ENCODE results near the gene MGA. TPM values are rescaled to one million over a fixed set of nuclear protein-coding genes. Genes with fewer than 3 reads are reported as not detected.
A peak's percentile ranks its signal among the peaks of the same experiment; 100 is the strongest.

MGA gene
- total and polyA plus RNA-seq, 2 experiments from 2014 or later = 23.2 to 48.8 TPM

DNA sequence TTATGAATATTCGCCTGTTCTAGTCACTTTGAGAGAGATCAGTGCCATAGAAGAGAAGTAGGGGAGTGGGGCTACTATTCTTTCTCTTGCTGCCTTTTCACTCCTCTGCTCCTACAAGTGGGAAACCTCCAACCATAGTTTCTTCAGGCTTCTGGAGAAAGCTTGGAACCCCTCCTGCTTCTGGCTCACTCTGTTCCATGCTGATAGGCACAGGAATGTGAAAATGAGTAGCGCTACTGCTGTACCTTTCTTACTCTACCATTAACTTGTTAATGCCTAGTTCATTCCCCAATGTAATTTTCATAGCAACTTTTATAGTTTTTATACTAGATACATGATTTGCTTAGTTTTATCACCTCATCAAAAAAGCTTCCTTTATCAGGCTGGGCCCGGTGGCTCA, 141.0 kb downstream of the MGA start:
- Histone ChIP-seq H3K27me3 (no peaks in the 10 kb centered on the region), H3K4me1 (ENCODE audit: low read depth) (peaks cover 50% of the 10 kb centered on the region), H3K4me3 (no peak overlapping the region), H3K36me3 (peaks cover 4% of the 10 kb centered on the region), H3K27ac (peak overlapping the region; percentile 92), H3K9me3 (ENCODE audit: low read depth) (no peaks in the 10 kb centered on the region)
- no peak for DNase-seq (ENCODE audit: low read depth in 1 of 2, low spot score in 1 of 2)
- TF ChIP-seq CTCF (IDR thresholded peaks at IDR 0.05; ENCODE audit: low read depth, low read length) = no peak

DNA sequence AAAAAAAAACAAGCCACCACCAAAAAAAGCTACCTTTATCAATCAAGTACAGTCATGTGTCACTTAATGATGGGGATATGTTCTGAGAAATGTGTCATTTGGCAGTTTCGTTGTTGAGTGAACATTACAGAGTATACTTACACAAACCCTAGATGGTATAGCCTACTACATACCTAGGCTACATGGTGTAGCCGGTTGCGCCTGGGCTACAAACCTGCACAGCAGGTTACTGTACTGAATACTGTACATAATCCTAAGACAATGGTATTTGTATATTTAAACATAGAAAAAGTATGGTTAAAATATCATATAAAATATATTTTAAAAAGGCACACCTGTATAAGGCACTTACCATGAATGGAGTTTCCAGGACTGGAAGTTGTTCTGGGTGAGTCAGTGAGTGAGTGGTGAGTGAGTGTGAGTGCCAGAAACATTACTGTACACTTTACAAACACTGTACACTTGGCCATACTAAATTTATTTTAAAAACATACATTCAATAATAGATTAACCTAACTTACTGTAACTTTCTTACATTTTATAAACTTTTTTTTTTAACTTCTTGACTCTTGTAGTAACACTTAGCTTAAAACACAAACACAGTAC, 141.7 kb downstream of the MGA start:
- Histone ChIP-seq H3K4me1 (ENCODE audit: low read depth) (peaks cover 50% of the 10 kb centered on the region), H3K27ac (no peak overlapping the region), H3K9me3 (ENCODE audit: low read depth) (no peaks in the 10 kb centered on the region), H3K27me3 (no peaks in the 10 kb centered on the region), H3K4me3 (no peak overlapping the region), H3K36me3 (peaks cover 4% of the 10 kb centered on the region)
- peak in 1 of 2 donors; percentile 10 for DNase-seq (ENCODE audit: low read depth in 1 of 2, low spot score in 1 of 2)
- TF ChIP-seq CTCF (IDR thresholded peaks at IDR 0.05; ENCODE audit: low read depth, low read length) = no peak

DNA sequence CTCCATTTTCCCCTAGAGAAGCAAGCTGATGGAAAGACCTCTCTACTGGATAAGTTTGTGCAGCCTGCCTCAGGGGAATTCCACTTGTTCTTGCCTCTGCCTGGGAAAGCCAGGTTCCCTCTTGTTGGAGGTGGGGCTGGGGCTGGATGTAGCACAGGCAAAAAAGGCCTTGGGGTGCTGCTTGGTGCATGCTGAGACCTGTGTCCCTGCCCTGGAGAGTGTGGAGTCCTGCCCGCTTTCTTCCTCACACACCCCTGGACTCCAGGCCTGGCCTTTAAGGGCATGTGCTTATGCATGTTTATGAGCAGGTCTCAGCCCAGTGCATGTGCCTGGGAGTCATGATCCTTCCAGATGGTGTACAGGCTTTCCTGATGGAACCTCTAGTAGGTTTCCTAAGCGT, 144.2 kb downstream of the MGA start:
- Histone ChIP-seq H3K4me3 (no peak overlapping the region), H3K27me3 (no peaks in the 10 kb centered on the region), H3K36me3 (peaks cover 4% of the 10 kb centered on the region), H3K9me3 (ENCODE audit: low read depth) (no peaks in the 10 kb centered on the region), H3K27ac (peak overlapping the region; percentile 57), H3K4me1 (ENCODE audit: low read depth) (peaks cover 30% of the 10 kb centered on the region)
- TF ChIP-seq CTCF (IDR thresholded peaks at IDR 0.05; ENCODE audit: low read depth, low read length) = no peak
- DNase-seq (ENCODE audit: low read depth in 1 of 2, low spot score in 1 of 2) = no peak

GRCh38 chr15:41804916-41805666, 144.9 kb downstream of the MGA start:
- no peak for DNase-seq (ENCODE audit: low read depth in 1 of 2, low spot score in 1 of 2)
- Histone ChIP-seq H3K4me3 (no peak overlapping the region), H3K9me3 (ENCODE audit: low read depth) (no peaks in the 10 kb centered on the region), H3K27ac (peak overlapping the region; percentile 57), H3K36me3 (peaks cover 4% of the 10 kb centered on the region), H3K4me1 (ENCODE audit: low read depth) (peaks cover 23% of the 10 kb centered on the region), H3K27me3 (no peaks in the 10 kb centered on the region)
- no peak for TF ChIP-seq CTCF (IDR thresholded peaks at IDR 0.05; ENCODE audit: low read depth, low read length)

DNA sequence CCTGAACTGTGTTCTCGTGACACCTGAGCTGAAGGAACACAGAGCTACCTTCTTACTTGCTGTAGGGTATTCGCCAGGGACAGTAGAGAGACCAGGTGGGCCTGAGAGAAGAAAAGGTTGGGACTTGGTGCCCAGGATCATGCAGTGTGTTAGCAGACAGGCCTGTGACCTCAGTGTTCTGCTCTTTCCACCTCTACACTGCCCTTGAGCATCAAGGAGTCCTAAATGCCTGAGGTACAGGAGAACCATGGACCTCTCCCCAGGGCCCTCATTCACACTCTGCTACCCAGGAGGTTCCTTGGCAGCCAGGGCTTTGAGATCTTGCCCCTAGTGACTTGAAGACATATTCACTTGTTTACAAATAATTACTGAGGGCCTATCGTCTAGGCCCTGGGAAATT, 145.5 kb downstream of the MGA start:
- TF ChIP-seq CTCF (IDR thresholded peaks at IDR 0.05; ENCODE audit: low read depth, low read length) = no peak
- Histone ChIP-seq H3K27me3 (no peaks in the 10 kb centered on the region), H3K4me3 (no peak overlapping the region), H3K9me3 (ENCODE audit: low read depth) (no peaks in the 10 kb centered on the region), H3K36me3 (peaks cover 4% of the 10 kb centered on the region), H3K27ac (peak overlapping the region; percentile 57), H3K4me1 (ENCODE audit: low read depth) (peaks cover 23% of the 10 kb centered on the region)
- no peak for DNase-seq (ENCODE audit: low read depth in 1 of 2, low spot score in 1 of 2)

Measured in cardiac muscle cell (in vitro differentiated cells and primary cell).